Muscle layer of duodenum (tissue), 2 donors: ENCODE results near the gene MYB.
"Not testable (repeated sequence)": the region's sequence is repeated elsewhere in the genome, so short reads cannot be mapped to it uniquely, and the experiment has no call there.

ENCODE experiments used
- H3K27ac ChIP-seq: one replicate; pipeline ENCODE4 v1.7.0; 2013; ENCODE audit warnings: mild to moderate bottlenecking, low read length
- H3K27me3 ChIP-seq: one replicate; pipeline ENCODE4 v1.7.0; 2013; ENCODE audit warnings: low read depth, mild to moderate bottlenecking, control low read depth, low read length
- H3K36me3 ChIP-seq, 2 donors: one replicate each; pipeline ENCODE4 v1.7.0; 2013; ENCODE audit warnings: low read length in 2 of 2, control low read depth in 1 of 2, mild to moderate bottlenecking in 1 of 2; ENCODE audit not compliant: insufficient read depth in 2 of 2, control insufficient read depth in 1 of 2
- H3K4me1 ChIP-seq, 2 donors: one replicate each; pipeline ENCODE4 v1.7.0; 2013; ENCODE audit warnings: low read length in 2 of 2, mild to moderate bottlenecking in 2 of 2, control low read depth in 1 of 2, moderate library complexity in 1 of 2; ENCODE audit not compliant: insufficient read depth in 2 of 2, control insufficient read depth in 1 of 2
- H3K4me3 ChIP-seq, 2 donors: one replicate each; pipeline ENCODE4 v1.7.0; 2013; ENCODE audit warnings: low read length in 2 of 2, low read depth in 1 of 2, mild to moderate bottlenecking in 1 of 2
- H3K9me3 ChIP-seq, 2 donors: one replicate each; pipeline ENCODE4 v1.7.0; 2013; ENCODE audit warnings: low read length in 2 of 2, control low read depth in 1 of 2, mild to moderate bottlenecking in 1 of 2; ENCODE audit not compliant: control insufficient read depth in 1 of 2
- donor health status: healthy.

The MYB gene

GRCh38 chr6:135147637-135148592, 33.2 kb upstream of the MYB start:
- no peak overlapping the region for H3K27ac ChIP-seq
- H3K36me3 ChIP-seq: no peaks in the 10 kb centered on the region
- H3K27me3 ChIP-seq: no peaks in the 10 kb centered on the region
- no peaks in the 10 kb centered on the region for H3K4me1 ChIP-seq
- no peak overlapping the region for H3K4me3 ChIP-seq
- no peaks in the 10 kb centered on the region for H3K9me3 ChIP-seq

DNA sequence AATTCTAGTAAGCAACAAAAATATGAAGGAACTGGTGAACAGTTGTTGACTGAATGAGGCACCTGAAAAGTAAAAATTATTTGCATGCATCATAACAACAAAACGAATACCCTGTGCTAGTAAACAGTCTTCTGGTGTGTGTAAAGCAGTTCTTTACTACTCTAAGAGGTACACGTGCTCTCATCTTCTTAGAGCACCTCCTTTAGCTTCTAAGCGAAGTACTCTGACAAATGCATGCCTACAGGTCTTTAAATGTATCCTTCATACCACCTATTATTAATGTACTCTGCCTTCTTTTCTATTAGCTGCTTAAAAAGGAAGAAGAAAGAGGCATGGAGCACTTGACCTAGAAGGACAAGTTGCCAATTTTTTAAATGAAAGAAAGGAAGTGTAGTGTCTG, 32.2 kb upstream of the MYB start:
- no peaks in the 10 kb centered on the region for H3K27me3 ChIP-seq
- no peaks in the 10 kb centered on the region for H3K36me3 ChIP-seq
- H3K4me1 ChIP-seq: no peaks in the 10 kb centered on the region
- no peak overlapping the region for H3K27ac ChIP-seq
- no peaks in the 10 kb centered on the region for H3K9me3 ChIP-seq
- no peak overlapping the region for H3K4me3 ChIP-seq

- Histone ChIP-seq H3K36me3 (no peaks in the 10 kb centered on the region), H3K4me3 (no peak overlapping the region), H3K27me3 (no peaks in the 10 kb centered on the region), H3K27ac (no peak overlapping the region), H3K4me1 (no peaks in the 10 kb centered on the region), H3K9me3 (no peaks in the 10 kb centered on the region)
These were observed 31.7 kb upstream of the MYB start for GRCh38 chr6:135149376-135149775.

GRCh38 chr6:135150481-135150880, 30.6 kb upstream of the MYB start:
- not testable (repeated sequence) for H3K36me3 ChIP-seq, H3K27ac ChIP-seq, H3K4me1 ChIP-seq, H3K4me3 ChIP-seq, H3K27me3 ChIP-seq, H3K9me3 ChIP-seq

DNA sequence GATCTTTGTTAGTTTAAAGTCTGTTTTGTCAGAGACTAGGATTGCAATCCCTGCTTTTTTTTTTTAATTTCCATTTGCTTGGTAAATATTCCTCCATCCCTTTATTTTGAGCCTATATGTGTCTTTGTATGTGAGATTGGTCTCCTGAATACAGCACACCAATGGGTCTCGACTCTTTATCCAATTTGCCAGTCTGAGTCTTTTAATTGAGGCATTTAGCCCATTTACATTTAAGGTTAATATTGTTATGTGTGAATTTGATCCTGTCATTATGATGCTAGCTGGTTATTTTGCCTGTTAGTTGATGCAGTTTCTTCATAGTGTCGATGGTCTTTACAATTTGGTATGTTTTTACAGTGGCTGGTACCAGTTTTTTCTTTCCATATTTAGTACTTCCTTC, 27.0 kb upstream of the MYB start:
- not testable (repeated sequence) for H3K4me1 ChIP-seq, H3K9me3 ChIP-seq, H3K36me3 ChIP-seq, H3K27me3 ChIP-seq, H3K4me3 ChIP-seq, H3K27ac ChIP-seq

GRCh38 chr6:135158397-135158796, 22.7 kb upstream of the MYB start:
- Histone ChIP-seq H3K27me3 (no peaks in the 10 kb centered on the region), H3K27ac (no peak overlapping the region), H3K4me1 (no peaks in the 10 kb centered on the region), H3K36me3 (no peaks in the 10 kb centered on the region), H3K9me3 (no peaks in the 10 kb centered on the region), H3K4me3 (no peak overlapping the region)

DNA sequence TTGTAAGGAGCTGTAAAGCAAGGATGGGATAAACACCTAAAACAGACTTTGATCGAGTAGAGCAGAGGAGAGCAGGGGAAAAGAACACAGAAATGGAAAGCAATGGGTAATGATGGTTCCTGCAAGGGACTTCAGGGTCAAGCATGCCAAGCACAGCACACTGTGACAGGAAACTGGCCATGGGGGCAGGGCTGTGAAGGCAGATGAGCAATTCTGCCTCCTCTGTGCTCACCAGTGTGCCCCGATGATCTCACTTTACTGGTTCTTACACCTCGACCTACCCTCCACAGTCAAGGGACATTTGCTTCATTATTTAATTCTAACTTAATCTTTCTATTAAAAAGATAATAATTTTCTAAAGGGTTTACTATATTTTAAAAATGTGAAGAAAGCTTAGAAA, 21.6 kb upstream of the MYB start:
- Histone ChIP-seq H3K4me3 (no peak overlapping the region), H3K9me3 (no peaks in the 10 kb centered on the region), H3K4me1 (no peaks in the 10 kb centered on the region), H3K36me3 (no peaks in the 10 kb centered on the region), H3K27ac (no peak overlapping the region), H3K27me3 (no peaks in the 10 kb centered on the region)

- Histone ChIP-seq H3K36me3 (no peaks in the 10 kb centered on the region), H3K27ac (no peak overlapping the region), H3K27me3 (no peaks in the 10 kb centered on the region), H3K4me3 (no peak overlapping the region), H3K4me1 (no peaks in the 10 kb centered on the region), H3K9me3 (no peaks in the 10 kb centered on the region)
These were observed 19.4 kb upstream of the MYB start for GRCh38 chr6:135161411-135162395.

DNA sequence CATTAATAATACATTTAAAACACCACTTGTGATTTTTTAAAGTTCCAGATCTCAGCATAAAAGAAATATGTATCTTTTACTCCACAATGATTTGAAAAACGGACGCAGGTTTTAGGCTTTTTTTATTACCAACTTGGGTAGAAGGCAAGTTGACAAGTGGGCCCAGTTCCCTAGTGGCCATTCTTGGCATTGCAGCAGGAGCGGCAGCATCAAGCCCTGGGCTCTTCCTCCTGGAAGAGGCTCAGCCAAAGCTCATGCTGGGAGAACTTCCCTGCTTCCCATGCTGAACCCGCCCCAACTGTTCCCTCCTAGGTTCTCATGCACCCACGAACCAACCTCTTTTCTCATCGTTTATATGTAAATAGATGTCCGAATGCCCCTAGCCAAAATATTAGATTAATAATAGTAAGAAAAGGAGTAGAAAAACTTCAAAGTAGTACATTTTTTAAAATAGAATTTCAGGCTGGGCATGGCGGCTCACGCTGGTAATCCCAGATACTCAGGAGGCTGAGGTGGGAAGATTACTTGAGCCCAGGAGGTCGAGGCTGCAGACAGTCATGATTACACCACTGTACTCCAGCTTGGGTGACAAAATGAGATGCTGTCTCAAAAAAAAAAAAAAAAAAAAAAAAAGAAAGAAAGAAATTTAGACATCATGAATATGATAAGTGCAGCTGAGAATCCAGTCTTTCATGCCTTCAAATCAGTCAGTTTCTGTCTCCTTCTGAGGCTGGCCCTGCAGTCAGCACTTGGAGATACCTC, 18.2 kb upstream of the MYB start:
- no peaks in the 10 kb centered on the region for H3K36me3 ChIP-seq
- H3K4me1 ChIP-seq: no peaks in the 10 kb centered on the region
- no peaks in the 10 kb centered on the region for H3K9me3 ChIP-seq
- H3K27me3 ChIP-seq: no peaks in the 10 kb centered on the region
- no peak overlapping the region for H3K4me3 ChIP-seq
- no peak overlapping the region for H3K27ac ChIP-seq

- no peak overlapping the region for H3K4me3 ChIP-seq
- no peaks in the 10 kb centered on the region for H3K36me3 ChIP-seq
- H3K4me1 ChIP-seq: no peaks in the 10 kb centered on the region
- no peak overlapping the region for H3K27ac ChIP-seq
- H3K27me3 ChIP-seq: no peaks in the 10 kb centered on the region
- no peaks in the 10 kb centered on the region for H3K9me3 ChIP-seq
These were observed 17.7 kb upstream of the MYB start for GRCh38 chr6:135163440-135163738.

GRCh38 chr6:135164387-135164786, 16.7 kb upstream of the MYB start:
- H3K4me3 ChIP-seq, H3K9me3 ChIP-seq, H3K4me1 ChIP-seq, H3K27ac ChIP-seq, H3K27me3 ChIP-seq, H3K36me3 ChIP-seq: not testable (repeated sequence)
